DMS153 treated with DMSO at 0.1 percent for 48 hours (cell line): Measurements from ENCODE around the gene ATAD5.
A peak's percentile ranks its signal among the peaks of the same experiment; 100 is the strongest.

ENCODE experiments used
- DNase-seq: peaks from one replicate; lab custom pipeline; 2025; ENCODE audit not compliant: unreplicated experiment; lab: John Stamatoyannopoulos, UW

The ATAD5 gene

GRCh38 chr17:30823421-30823820, 8.3 kb upstream of the ATAD5 start:
- no peak for DNase-seq

- DNase-seq: no peak
These were observed 7.8 kb upstream of the ATAD5 start for GRCh38 chr17:30824002-30824355.

- peak; percentile 82 for DNase-seq
These were observed 7.2 kb upstream of the ATAD5 start, which contains the start of gene CRLF3 for GRCh38 chr17:30824356-30825145. Gene CRLF3 (minus strand): TSS chr17:30824692. CDS start chr17:30824651, 41 bp downstream.

GRCh38 chr17:30827082-30827481, 4.7 kb upstream of the ATAD5 start:
- no peak for DNase-seq

- no peak for DNase-seq
These were observed 2.7 kb upstream of the ATAD5 start for GRCh38 chr17:30829022-30829421.

- no peak for DNase-seq
These were observed 509 bp upstream of the ATAD5 start for GRCh38 chr17:30831257-30831656.

- no peak for DNase-seq
These were observed 815 bp downstream of the ATAD5 start for GRCh38 chr17:30832438-30833124.

- no peak for DNase-seq
These were observed 6.5 kb downstream of the ATAD5 start for GRCh38 chr17:30838202-30838807.

GRCh38 chr17:30840771-30841170, 9.0 kb downstream of the ATAD5 start:
- DNase-seq: no peak

GRCh38 chr17:30848021-30848420, 16.3 kb downstream of the ATAD5 start:
- no peak for DNase-seq

- DNase-seq: no peak
These were observed 22.4 kb downstream of the ATAD5 start for GRCh38 chr17:30854146-30854545.

GRCh38 chr17:30858556-30859250, 26.9 kb downstream of the ATAD5 start:
- no peak for DNase-seq

GRCh38 chr17:30864636-30865035, 32.9 kb downstream of the ATAD5 start:
- no peak for DNase-seq

GRCh38 chr17:30869005-30869404, 37.2 kb downstream of the ATAD5 start:
- no peak for DNase-seq

GRCh38 chr17:30886187-30886586, 54.4 kb downstream of the ATAD5 start:
- DNase-seq: no peak

- no peak for DNase-seq
These were observed 62.5 kb downstream of the ATAD5 start for GRCh38 chr17:30894236-30894635.

GRCh38 chr17:30897311-30897710, 65.5 kb downstream of the ATAD5 start:
- DNase-seq: no peak

GRCh38 chr17:30905742-30906100, 74.0 kb downstream of the ATAD5 start:
- DNase-seq: no peak

GRCh38 chr17:30906101-30906911, 74.5 kb downstream of the ATAD5 start, which contains the start of gene TEFM:
Gene TEFM (minus strand): TSS chr17:30906238. CDS start chr17:30906198, 40 bp downstream.
- DNase-seq: peak; percentile 85

- DNase-seq: no peak
These were observed 77.1 kb downstream of the ATAD5 start for GRCh38 chr17:30908717-30909420.
